Stimulated activated CD4-positive, alpha-beta T cell treated with anti-CD3 and anti-CD28 coated beads, Interleukin-15, amount 100 ng/mL, for 48 hours (primary cell): Measurements from ENCODE around the gene TMCC2.

ENCODE experiments used
- DNase-seq, 2 donors: peaks; one replicate each; pipeline ENCODE4 v3.0.0-alpha.2; 2020; ENCODE audit warnings: low read depth in 2 of 2

Gene TMCC2

DNA sequence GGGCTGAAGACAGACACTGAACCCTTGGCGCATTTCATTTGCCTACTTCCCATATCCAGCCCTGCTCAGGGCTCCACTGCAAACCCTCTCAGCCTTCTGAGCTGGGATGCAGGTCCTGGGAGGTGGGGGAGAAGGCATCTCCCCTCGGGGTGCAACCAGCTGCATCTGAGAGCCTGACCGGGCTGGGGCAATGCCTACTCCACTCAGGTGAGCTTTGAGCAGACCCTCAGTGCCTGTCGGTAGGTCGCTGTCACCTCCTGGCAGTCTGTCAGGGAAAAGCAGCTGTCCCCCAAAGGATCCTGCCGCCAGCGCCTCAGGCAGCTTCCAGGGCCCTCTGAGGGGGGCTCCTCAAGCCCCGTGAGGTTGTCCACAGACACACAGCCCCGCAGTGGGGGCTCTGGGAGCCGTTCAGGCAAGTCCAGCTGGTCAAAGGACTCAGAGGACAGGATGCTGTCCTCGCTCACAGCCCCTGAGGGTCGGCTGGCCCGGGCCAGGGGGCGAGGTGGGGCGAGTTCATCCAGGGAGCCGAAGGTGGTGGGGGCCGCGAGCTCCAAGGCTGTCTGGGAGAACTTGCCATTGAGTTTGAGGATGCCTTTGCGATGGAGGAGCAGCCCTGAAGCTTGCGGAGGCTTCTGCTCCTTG lies 75.6 kb downstream of the TMCC2 start:
- no peak for DNase-seq

DNA sequence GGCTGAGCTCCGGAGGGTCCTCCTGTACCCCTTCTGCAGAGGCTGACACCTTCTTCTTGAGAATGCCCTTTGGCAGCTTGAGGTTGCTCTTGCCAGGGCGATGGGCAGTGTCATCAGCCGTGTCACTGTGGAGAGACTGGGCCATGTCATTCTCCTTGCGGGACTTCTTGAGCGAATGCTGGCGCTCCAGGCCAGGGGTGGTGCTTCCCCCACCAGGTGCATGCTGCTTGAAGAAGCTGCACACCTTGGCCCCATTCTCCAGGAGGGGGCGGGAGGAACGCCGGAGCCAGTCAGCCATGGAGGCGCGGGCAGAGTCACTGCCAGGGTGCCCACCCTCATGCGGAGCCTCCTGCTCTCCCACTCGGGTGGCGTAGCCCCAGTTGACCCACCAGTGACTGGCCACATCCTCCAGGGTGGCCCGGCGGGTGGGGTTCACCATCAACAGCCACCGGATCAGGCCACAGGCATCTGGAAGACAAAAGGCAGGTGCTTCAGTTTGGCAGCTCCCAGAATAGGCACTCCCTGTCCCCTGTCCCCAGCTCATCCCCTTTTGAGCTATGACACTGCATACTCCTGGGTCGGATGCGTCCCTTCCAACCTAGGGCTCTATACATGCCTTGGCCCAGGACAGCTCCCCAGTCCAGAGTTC lies 76.4 kb downstream of the TMCC2 start:
- no peak for DNase-seq

DNA sequence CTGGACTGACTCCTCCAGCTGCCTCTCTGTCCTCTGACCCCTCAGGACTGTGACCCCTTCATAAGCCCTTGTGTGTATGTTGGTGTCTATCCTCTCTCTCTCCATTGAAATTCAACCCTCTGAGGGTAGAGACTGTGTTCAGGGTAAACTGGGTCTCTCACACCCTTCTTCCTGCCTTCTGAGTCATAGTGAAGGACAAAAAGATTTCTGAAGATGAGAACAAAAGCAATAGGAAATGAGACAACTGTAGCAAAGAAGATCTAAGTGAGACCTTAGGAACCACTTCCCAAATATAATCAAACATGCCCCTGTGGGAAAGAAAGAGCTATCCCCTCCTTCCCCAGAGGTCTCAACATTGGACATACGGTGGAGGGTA lies 76.9 kb downstream of the TMCC2 start:
- DNase-seq: no peak

DNA sequence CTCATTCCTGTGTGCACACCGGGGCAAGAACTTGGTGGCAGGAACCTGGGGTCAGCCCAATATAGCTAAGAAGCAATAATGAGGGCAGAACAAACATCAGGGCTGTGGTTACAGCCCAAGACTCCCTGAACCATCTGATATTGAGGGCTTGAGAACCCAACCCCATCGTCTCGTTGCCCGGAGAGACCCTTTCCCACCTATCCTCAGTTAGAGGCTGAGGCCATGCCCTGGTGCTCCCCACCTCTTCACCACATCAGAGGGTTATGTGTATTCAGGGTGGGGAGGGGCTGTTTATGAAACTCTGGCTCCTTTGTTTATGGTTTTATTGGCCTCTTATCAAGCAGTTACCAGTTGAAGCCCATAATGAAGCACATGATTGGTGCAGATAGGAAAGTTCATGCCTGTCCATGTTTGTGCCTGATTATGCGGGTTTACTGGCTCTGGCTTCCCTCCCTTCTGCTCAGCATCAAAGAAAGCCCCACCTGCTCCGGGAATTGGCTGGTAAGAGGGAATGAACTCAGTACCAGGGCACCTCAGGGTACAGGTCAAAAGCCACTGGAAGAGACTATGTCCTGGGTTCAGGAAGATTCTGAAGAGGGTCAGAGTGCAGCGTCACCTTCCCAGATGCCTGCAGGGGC lies 79.3 kb downstream of the TMCC2 start:
- DNase-seq: no peak

DNA sequence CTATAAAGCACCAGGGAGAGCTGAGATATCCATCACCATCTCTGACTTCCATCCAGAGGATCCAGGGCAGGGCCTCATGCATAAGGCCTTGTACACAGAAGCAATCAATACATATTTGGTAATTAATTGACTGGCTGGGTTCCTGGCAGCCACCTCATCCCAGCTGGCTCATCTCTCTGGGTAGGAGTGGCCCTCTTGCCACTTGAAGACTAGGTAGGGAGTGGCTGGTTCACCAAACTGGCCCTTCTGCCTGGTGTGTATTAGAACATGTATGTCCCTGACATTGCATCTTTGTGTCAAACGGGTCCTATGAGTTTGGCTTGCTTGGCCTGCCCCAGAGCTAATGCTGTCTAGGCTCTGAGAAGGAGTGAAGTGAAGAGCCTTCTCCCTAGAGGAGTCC lies 82.0 kb downstream of the TMCC2 start:
- DNase-seq: no peak

DNA sequence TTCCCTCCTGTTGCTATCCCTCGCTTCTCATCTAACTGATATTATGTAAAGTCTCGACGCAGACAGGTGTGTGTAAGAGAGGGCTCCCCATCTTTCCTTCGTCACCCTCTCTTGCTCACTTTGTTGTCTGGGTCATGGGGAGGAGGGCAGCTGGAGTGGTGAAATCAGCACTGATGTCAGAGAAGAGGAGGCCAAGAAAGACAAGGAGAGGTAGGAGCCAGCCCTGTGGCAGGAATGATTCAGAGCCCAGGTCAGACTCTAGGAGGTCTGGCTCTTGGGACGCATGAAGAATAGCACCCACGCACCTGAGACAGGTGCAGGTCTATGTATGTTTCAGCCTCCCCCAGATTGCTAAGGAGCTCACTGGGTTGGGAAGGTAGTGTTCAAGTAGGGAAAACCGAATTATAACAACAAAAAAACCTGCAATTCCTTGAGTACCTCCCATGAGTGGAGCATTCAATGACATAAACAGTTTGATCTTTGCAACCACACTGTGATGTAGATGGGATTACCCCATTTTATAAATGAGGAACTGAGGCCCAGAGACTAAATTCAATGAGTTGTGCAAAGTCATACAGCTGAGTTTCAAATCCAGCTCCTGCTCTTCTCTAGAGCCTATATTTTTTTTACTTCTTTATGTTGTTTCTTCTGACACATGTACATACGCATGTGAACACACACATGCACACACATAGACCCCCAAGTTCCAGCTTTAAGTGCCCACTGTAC lies 83.4 kb downstream of the TMCC2 start:
- no peak for DNase-seq

DNA sequence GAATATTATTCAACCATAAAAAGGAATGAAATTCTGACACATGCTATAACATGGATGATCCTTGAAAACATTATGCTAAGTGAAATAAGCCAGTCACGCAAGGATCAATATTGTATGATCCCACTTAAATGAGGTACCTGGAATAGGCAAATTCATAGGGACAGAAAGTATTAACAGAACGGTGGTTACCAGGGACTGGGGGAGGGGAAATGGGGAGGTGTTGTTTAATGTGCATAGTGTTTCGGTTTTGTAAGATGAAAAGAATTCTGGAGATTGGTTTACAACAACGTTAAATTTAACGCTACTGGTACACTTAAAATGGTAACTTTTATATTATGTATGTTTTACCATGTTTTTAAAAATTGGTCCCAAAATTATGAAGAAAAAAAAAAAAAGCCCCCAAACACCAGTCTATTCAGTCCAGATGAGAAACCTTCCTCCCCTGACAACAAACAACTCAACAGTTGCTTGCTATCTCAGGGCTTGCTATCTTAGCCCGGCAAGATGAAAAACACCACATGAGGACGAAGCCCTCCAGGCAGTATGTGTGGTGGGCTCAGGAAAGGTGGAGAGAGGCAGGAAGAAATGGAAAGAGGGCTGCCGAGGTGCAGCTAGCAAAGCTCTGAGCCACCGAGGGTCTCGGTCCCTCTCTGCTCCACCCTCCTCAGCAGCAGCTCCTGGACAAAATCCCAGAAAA lies 85.3 kb downstream of the TMCC2 start:
- DNase-seq: no peak

DNA sequence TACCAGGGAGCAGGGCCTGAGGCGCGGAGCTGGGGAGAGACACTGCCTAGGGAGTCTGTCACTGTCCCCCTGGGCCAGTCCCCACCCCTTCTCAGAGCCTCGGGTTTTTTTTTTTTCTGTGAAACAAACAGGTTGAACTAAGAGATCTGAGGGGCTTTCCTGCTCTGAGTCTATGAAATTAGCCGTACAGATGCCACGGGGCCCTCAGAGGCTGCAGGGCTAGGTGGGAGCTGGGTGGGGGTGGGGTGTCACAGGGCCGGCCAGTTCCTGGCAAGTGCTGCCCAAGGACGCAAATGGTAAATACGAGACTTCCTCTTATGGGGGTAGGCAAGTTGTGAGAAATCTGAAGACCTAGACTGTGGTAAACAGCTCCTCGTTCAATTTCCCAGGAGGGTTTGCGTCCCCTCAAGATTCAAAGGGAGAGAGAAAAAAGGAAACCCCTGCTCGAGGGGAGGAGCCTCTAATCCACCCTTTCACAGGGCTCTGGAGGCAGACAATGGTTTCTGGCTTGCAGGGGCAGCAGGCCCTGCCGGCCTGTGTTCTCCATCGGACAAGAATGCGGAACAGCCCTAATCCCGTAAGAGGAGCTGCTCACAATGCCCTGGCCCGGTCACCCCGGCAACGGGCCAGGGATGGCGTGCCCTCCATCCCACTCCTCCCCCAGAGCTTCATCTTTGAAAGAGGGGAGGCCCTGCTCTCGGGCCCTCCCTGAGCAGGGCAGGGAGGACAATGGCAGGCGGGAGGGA lies 86.0 kb downstream of the TMCC2 start:
- no peak for DNase-seq

DNA sequence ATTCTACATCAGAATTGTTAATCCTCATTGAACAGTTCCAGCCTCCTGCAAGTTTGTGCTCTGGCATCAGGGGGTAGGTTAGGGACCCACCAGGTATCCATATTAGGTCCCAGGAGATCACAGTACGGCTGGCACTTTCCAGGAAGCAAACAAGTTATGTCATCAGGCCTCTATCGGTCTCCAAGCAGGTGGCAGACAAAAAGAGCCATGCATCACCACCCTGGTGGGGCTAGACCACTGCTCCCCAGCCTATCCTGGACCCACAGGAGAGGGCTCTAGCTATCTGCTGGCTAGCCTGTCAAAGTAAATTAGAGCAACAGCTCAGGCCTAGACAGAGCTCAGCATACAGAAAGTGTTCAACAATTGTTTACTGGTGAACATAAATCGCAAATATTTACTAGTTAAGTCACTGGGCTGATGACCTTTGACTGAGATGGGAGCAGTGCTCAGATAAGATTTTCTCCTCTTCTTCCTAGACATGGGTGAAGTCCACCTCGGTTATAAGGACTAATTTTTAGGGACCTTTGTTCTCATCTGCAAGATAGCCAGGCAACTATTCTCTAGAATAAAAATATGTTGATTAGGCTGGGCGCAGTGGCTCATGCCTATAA lies 87.4 kb downstream of the TMCC2 start:
- no peak for DNase-seq

DNA sequence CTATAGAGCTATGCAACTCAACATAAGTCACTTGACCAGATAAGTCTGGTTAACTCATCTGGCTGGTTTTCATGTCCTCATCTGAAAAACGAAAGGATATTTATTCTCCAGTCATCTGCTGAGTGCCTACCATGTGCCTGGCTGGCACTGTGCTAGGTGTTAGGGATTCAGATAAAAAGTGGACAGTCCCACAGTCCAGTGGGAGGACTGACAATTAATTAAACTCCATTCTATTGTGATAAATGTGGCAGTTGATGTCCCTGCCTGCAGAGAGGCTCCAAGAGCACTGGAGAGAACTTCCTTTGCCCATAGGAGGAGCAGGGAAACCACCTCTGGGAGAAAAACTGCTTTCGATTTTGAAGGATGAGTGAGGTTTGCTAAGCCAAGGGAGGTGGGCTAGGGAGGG lies 88.4 kb downstream of the TMCC2 start:
- no peak for DNase-seq

DNA sequence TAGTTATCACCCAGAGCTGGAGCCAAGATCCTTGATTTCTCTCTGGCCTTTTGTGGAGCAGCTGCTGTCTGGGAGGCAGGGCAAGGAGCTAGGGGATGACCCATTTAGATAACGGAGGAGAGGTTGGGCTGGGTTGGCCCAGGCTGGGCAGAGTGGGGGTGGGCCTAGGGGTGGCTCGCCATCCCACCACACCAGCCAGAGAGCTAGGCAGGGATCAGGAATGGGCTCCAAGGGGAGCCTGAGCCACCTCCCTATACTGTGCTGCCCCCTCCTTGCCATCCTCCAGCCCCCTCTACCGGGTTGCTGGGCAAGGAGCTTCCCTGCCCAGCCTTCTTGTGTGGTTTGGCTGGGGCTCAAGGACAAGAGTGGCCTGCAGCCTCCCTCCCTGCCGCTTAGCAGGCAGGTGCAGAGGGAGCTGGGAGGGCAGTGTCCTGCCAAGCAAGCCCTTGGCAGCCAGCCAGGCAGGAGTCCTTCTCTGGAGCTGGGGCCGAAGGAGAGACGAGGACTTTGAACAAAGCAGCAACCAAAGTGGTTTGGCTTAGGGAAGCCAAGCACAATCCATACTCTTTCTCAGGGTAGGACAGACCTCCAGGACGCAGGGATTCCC lies 89.7 kb downstream of the TMCC2 start:
- DNase-seq: no peak

DNA sequence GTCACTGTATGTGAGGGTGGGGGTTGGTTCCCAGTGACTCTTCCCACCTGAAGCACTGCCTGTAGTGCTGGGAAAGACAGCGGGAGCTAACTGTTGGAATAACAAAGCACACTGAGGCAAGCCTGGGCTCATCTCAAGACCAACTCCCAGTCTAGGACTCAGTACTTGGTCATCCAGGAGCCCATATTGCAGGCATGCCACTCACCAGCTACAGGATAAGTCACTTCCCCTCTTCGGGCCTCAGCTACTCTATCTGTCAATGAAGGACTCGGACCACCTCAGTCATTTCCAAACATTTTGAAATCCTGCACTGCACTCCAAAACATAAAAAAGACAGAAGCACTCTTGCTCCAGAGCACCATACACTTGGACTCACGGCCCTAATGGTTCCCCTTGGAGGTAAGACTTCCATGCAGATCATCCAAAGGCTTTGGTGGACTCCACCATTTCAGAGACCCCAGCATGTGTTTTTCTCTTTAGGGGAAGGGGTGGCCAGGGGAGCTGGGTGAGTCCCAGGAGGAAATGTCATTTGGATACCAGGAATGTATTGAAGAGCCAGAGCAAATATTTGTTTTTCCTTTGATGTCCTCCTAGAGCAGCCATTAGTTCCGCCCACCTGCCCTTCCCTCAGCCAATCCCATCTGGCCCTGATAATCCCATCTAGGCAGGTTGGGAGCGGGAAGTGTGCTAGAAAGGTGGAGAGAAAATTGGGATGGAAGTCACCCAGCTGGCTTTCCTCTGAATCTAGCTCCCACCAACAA lies 90.7 kb downstream of the TMCC2 start:
- no peak for DNase-seq

DNA sequence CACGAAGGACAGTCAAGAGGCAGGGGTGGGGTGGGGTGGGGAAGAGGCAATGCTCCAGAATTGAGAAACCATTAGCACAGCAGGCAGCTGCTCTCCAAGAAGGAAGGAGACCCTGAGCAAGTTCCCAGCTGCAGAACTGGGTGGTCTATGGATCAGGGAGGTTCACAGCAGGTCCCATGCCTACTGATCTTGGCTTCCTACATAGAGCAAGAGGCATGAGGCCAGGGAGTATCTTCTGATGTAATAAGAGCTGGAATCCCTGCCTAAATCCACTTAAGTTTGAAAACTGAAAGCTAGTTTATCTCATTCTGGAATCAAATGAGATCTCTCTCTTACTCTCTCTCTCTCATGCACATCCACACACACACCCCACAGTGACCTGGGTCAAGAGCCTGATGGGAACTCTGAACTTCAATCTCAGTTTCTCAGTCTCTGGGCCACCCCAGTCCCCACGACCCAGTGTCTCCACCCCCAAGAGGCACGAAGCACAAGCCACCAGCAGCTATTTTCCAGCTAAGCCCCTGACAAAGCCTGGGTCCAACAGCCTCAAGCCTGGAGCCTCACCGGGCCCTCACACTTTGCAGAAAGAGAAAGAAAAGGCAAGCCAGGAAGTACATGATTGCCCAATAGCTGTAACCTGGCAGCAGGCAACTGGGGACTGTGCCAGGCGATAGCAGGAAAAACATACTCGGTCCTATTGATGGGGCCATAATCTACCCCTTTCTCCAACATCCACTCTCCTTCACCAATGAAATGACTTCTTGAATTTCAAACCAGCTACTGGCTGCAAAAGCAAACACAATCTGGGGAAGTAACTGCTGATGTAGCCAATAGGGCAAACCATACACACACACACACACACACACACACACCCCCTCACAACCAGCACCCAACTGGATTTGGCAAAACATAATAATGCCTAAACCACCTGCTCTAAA lies 91.6 kb downstream of the TMCC2 start:
- DNase-seq: no peak

DNA sequence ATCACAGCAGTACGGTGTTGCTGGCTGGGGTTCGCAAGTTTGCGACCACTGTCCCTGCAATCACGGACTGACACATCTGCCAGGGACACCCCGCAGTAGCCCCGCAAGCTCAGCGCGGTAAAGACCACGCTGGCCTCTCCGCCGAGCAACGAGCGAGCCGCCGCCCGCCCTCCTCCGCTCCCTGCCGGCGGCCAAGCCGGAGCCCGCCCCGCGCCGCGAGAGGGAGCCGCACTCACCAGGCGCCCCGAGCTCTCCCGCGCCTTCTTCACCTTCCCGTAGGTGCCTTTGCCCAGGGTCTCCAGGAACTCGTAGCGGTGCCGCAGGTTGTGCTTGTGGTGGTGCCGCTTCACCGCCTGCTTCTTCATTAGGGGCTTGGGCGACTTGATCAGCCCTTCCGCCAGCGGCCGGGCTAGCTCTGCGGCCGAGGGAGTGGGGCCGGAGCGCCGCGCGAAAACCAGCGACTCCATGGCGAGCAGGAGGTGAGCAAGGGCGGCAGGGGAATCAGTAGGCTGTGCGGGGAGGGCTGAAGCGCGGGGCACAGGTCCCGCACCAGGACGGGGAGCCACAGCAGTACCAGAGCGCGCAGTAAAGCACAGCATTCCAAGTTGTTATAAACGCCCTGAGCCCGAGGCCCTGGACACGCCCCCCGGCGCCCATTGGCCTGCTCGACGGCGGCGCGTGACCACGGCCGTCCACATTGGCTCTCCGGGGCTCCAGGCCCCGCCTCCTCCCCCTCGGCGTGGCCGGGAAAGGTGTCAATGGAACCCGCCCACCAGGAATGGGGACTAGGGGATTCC lies 93.6 kb downstream of the TMCC2 start, which contains the start of gene NUAK2:
TSS of gene NUAK2 (minus strand) at position 584 of the 797 bp plus-strand sequence. CDS start at position 467, 117 bp downstream.
- peak; percentile 62 to 82 for DNase-seq

DNA sequence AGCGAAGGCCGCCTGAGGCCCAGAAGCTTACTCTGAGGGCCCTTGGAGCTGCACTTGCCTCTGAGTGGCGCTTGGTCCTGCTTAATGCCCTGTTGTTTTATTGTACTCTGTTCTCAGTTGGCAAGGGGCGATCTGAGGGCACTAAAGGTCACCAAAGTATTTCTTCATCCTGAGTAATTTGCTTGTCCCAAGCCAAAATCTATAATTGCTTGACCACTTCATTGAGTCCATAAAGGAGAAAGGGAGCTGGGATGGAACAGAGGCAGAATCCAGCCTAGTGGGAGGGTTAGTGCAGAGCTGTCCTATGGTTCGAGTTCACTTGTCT lies 94.2 kb downstream of the TMCC2 start:
- no peak for DNase-seq
